HG03571 (cell line): Measurements from ENCODE around the gene CD300C.
A peak's percentile ranks its signal among the peaks of the same experiment; 100 is the strongest.
"Not testable (repeated sequence)": the region's sequence is repeated elsewhere in the genome, so short reads cannot be mapped to it uniquely, and the experiment has no call there.

Experiments
- ATAC-seq: cut with Tn5 transposase; IDR thresholded peaks from one replicate; pipeline ENCODE4 v1.9.1; 2021; ENCODE audit not compliant: unreplicated experiment

Gene CD300C

DNA sequence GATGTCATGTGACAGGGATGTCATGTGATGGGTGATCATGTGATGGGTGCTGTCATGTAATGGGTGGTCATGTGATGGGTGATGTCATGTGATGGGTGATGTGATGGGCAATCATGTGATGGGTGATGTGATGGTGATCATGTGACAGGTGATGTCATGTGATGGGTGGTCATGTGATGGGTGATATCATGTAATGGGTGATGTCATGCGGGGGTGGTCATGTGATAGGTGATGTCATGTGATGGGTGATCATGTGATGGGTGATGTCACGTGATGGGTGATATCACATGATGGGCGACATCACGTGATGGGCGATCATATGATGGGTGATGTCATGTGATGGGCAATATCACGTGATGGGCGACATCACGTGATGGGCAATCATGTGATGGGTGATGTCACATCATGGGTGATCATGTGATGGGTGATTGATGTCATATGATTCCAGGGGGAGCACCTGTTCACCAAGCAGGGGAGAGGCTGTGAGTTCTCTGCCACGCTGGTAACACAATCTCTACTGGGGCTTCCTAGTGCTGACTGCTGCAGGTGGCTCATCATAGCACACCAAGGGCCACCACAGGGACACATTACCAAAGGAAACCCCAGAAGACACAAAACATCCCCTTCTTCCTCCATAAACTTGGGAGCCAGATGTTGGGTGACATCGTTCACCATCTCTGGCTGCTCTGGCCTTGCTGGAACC lies 31.1 kb downstream of the CD300C start:
- no peak for ATAC-seq

DNA sequence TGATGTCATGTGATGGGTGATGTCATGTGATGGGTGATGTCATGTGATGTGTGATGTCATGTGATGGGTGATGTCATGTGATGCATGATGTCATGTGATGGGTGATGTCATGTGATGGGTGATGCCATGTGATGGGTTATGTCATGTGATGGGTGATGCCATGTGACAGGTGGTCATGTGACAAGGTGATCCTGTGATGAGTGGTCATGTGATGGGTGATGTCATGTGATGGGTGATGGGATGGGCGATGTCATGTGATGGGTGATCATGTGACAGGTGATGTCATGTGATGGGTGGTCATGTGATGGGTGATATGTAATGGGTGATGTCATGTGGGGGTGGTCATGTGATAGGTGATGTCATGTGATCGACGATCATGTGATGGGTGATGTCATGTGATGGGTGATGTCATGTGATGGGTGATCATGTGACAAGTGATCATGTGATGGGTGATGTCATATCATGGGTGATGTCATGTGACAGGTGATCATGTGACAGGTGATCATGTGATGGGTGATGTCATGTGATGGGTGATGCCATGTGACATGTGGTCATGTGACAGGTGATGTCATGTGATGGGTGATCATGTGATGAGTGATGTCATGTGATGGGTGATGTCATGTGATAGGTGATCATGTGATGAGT lies 31.8 kb downstream of the CD300C start:
- no peak for ATAC-seq

- no peak for ATAC-seq
Observed at GRCh38 chr17:74512624-74513091, 33.3 kb downstream of the CD300C start.

DNA sequence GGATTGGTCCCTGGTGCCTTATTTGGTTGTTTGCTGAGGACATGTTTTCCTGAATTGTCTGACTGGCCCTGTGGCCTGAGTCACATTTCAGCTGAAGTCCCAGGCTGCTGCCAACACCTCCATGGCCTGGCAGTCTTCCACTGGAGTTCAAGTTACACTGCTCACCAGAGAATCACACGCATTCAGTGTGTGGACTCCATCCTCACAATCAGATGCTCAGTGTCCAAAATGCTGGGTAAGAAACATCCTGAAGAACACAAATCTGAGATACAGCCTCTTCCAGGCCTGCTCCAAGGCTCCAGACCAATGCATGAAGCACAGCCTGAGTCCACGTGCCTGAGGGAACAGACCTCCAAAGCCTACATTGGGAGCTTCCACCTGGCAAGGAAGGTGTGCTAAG lies 33.9 kb downstream of the CD300C start:
- ATAC-seq, result no peak

- ATAC-seq, result no peak
Observed at GRCh38 chr17:74508156-74508555, 37.8 kb downstream of the CD300C start.

DNA sequence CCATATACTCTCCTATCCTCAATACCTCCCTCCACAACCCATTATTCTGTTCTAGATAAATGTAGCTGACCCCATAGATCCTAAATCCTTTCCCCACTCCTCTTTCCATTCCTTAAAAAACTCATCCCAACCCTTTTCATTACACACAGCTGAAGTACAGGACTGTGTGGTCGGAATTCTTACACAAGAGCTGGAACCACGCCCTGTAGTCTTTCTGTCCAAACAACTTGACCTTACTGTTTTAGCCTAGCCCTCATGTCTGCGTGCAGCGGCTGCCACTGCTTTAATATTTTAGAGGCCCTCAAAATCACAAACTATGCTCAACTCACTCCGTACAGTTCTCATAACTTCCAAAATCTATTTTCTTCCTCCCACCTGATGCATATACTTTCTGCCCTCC lies 42.0 kb downstream of the CD300C start:
- not testable (repeated sequence) for ATAC-seq

DNA sequence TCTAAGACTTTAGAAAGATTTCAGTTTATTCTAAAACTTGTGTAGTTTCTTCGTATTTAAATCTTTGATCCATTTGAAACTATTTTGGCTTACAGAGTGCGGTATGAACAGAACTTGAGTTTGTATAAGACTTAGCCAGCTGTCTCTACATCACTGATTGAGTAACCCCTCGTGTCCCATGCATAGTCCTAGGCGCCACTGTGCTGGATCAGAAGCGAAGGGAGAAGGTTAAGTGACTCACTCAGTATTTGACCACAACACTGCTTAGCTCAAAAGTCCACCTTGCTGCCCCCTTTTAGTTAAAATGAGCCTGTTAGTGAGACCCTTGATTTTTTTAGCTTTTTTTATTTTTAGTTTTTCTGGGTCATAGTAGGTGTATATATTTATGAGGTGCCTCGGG lies 43.1 kb downstream of the CD300C start:
- no peak for ATAC-seq

GRCh38 chr17:74499992-74500391 lies 45.9 kb downstream of the CD300C start:
- no peak for ATAC-seq

DNA sequence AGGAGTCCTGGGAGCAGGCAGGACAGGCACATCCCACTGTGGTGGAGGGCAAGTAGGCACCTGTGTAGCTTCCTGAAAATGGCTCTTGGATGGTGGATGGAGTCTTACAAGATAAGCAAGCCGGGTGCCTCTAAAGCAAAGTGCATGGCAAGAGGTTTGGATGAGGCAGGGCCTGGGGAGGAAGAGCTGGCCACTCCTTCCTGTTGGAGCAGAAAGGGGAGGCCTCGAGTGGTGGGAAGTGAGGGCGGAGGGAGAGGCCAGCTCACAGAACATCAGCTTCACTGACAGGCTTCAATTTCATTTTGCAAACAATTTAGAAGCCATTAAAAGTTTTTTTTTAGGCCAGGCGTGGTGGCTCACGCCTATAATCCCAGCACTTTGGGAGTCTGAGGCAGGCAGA lies 48.4 kb downstream of the CD300C start:
- ATAC-seq, result no peak

- peak; percentile 57 for ATAC-seq
Observed at GRCh38 chr17:74493331-74493833, 52.5 kb downstream of the CD300C start.

GRCh38 chr17:74491626-74492025 lies 54.3 kb downstream of the CD300C start:
- no peak for ATAC-seq
